ENCODE data around the gene LMCD1. TPM values are rescaled to one million over a fixed set of nuclear protein-coding genes. Genes with fewer than 3 reads are reported as not detected.
A peak's percentile ranks its signal among the peaks of the same experiment; 100 is the strongest.

Gene LMCD1
- total and polyA plus RNA-seq, 4 donors: 33.6 to 179 (median 98.4) TPM

DNA sequence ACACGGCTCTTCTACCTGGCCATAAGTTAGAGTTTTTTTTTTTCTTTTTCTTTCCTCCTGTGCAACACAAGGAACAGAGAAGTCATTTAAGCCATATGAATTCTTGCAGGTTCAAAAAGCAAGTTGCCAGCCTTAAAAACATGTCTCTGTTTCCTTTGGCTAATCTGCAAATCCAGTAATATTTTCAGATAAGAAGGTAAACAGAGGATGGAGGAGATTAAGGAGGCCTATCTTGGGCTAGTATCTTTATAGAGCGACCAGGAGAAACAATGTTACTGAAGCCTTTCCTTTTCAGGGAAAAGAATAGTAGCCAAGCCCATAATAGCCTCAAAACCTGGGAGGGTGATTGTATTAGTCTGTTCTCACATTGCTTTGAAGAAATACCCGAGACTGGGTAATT lies 20.9 kb upstream of the LMCD1 start:
- TF ChIP-seq, protein P1, sequence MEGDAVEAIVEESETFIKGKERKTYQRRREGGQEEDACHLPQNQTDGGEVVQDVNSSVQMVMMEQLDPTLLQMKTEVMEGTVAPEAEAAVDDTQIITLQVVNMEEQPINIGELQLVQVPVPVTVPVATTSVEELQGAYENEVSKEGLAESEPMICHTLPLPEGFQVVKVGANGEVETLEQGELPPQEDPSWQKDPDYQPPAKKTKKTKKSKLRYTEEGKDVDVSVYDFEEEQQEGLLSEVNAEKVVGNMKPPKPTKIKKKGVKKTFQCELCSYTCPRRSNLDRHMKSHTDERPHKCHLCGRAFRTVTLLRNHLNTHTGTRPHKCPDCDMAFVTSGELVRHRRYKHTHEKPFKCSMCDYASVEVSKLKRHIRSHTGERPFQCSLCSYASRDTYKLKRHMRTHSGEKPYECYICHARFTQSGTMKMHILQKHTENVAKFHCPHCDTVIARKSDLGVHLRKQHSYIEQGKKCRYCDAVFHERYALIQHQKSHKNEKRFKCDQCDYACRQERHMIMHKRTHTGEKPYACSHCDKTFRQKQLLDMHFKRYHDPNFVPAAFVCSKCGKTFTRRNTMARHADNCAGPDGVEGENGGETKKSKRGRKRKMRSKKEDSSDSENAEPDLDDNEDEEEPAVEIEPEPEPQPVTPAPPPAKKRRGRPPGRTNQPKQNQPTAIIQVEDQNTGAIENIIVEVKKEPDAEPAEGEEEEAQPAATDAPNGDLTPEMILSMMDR (IDR thresholded peaks at IDR 0.05; ENCODE audit: control extremely low read depth, extremely low read depth): no peak
- WGBS, 2 donors: 53 to 59% methylated on average over 3 of the region's 3 CpGs
- no peak overlapping the region for H3K27ac ChIP-seq (ENCODE audit: low read depth in 1 of 2, low read length in 1 of 2)
- DNase-seq: no peak
- H3K9me3 ChIP-seq (ENCODE audit: control insufficient read depth in 4 of 4, insufficient read depth in 3 of 4, low read length in 3 of 4): peaks cover 0 to 7% (median 0%) of the 10 kb centered on the region in 4 donors
- ATAC-seq (ENCODE audit: insufficient read depth, low FRiP score): no peak
- no peak overlapping the region for H3K4me3 ChIP-seq
- no peaks in the 10 kb centered on the region for H3K27me3 ChIP-seq (ENCODE audit: control insufficient read depth in 3 of 3, insufficient read depth in 3 of 3, low read length in 2 of 3)
- no peak overlapping the region for H3K9ac ChIP-seq (ENCODE audit: insufficient read depth in 1 of 2, low read length in 2 of 2)
- H3K36me3 ChIP-seq (ENCODE audit: control insufficient read depth in 4 of 4, insufficient read depth in 4 of 4, low read length in 4 of 4): no peaks in the 10 kb centered on the region
- peaks cover 6 to 19% (median 12%) of the 10 kb centered on the region in 5 donors for H3K4me1 ChIP-seq (ENCODE audit: control insufficient read depth in 5 of 5, insufficient read depth in 5 of 5, low read length in 5 of 5)

DNA sequence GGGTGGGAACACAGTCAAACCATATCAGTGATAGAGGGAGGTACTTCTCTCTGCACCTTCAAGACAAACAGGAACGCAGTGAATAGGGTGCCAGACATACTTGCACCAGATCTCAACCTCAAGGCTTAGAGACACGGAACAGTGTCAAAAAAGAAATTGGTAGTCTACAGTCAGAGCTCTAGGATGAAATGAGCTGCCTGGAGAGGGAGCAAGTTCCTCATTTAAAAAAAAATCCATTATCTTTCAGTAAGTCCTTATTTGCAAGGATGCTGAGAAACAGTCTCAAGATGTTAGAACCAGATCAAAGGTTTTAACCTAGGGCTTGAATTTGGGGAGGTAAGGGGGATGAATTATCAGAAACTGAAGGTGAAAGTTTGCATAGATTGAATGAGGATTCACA lies 20.2 kb upstream of the LMCD1 start:
- H3K4me3 ChIP-seq: no peak overlapping the region
- WGBS, 2 donors: 70 to 73% methylated on average over 2 of the region's 2 CpGs
- ATAC-seq (ENCODE audit: insufficient read depth, low FRiP score) (no peak), DNase-seq (no peak)
- TF ChIP-seq, protein P1 (IDR thresholded peaks at IDR 0.05; ENCODE audit: control extremely low read depth, extremely low read depth): no peak
- H3K9ac ChIP-seq (ENCODE audit: insufficient read depth in 1 of 2, low read length in 2 of 2): no peak overlapping the region
- H3K36me3 ChIP-seq (ENCODE audit: control insufficient read depth in 4 of 4, insufficient read depth in 4 of 4, low read length in 4 of 4): no peaks in the 10 kb centered on the region
- H3K4me1 ChIP-seq (ENCODE audit: control insufficient read depth in 5 of 5, insufficient read depth in 5 of 5, low read length in 5 of 5): peaks cover 6 to 21% (median 13%) of the 10 kb centered on the region in 5 donors
- H3K27me3 ChIP-seq (ENCODE audit: control insufficient read depth in 3 of 3, insufficient read depth in 3 of 3, low read length in 2 of 3): no peaks in the 10 kb centered on the region
- no peak overlapping the region for H3K27ac ChIP-seq (ENCODE audit: low read depth in 1 of 2, low read length in 1 of 2)
- peaks cover 0 to 7% (median 0%) of the 10 kb centered on the region in 4 donors for H3K9me3 ChIP-seq (ENCODE audit: control insufficient read depth in 4 of 4, insufficient read depth in 3 of 4, low read length in 3 of 4)

DNA sequence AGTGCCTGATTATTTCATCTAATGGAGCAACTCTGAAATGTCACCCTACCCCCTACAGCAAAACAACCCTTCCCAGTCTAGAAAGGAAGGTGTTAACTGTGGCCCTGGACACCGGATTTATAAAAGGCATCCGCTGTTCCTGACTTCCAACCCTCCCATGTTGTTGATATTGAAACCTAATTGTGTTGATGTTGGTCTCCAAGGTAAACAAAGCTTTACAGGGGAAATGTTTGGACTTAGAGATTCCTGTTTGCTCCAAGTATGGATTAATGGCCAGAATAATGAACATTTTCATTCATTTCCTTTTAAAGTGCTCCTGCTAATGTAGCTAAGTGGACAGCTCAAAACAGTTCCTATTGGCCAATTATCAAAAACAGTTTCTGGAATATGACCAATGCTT lies 19.4 kb upstream of the LMCD1 start:
- H3K27me3 ChIP-seq (ENCODE audit: control insufficient read depth in 3 of 3, insufficient read depth in 3 of 3, low read length in 2 of 3): no peaks in the 10 kb centered on the region
- no peak overlapping the region for H3K9ac ChIP-seq (ENCODE audit: insufficient read depth in 1 of 2, low read length in 2 of 2)
- TF ChIP-seq, protein P1 (IDR thresholded peaks at IDR 0.05; ENCODE audit: control extremely low read depth, extremely low read depth): no peak
- H3K27ac ChIP-seq (ENCODE audit: low read depth in 1 of 2, low read length in 1 of 2): no peak overlapping the region
- H3K36me3 ChIP-seq (ENCODE audit: control insufficient read depth in 4 of 4, insufficient read depth in 4 of 4, low read length in 4 of 4): no peaks in the 10 kb centered on the region
- peaks cover 0 to 7% (median 0%) of the 10 kb centered on the region in 4 donors for H3K9me3 ChIP-seq (ENCODE audit: control insufficient read depth in 4 of 4, insufficient read depth in 3 of 4, low read length in 3 of 4)
- 57 to 70% methylated on average over 2 of the region's 2 CpGs for WGBS, 2 donors
- peak in 2 of 3 donors; percentile 70 to 71 for DNase-seq
- peaks cover 6 to 26% (median 17%) of the 10 kb centered on the region in 5 donors for H3K4me1 ChIP-seq (ENCODE audit: control insufficient read depth in 5 of 5, insufficient read depth in 5 of 5, low read length in 5 of 5)
- ATAC-seq (ENCODE audit: insufficient read depth, low FRiP score): no peak
- no peak overlapping the region for H3K4me3 ChIP-seq
